H9 (cell line): ENCODE measurements around the gene NCMAP. TPM values are rescaled to one million over a fixed set of nuclear protein-coding genes. Genes with fewer than 3 reads are reported as not detected.

Source experiments
- DNase-seq: peaks from one replicate; pipeline ENCODE4 v3.0.0-alpha.2; 2017
- H2AFZ ChIP-seq: one replicate; pipeline ENCODE4 v1.6.1; 2013; ENCODE audit warnings: mild to moderate bottlenecking, low read length, control low read depth, moderate library complexity
- H2AK5ac ChIP-seq: 2 replicates; pipeline ENCODE4 v1.6.1; 2013; ENCODE audit warnings: low read length, control low read depth, mixed read lengths; ENCODE audit not compliant: insufficient read length
- H2BK120ac ChIP-seq: one replicate; pipeline ENCODE4 v1.6.1; 2013; ENCODE audit warnings: low read depth, mild to moderate bottlenecking, low read length, control low read depth, inconsistent platforms; ENCODE audit not compliant: poor library complexity, severe bottlenecking
- H2BK12ac ChIP-seq: 2 replicates; pipeline ENCODE4 v1.6.1; 2013; ENCODE audit warnings: low read length, control low read depth, mixed read lengths, low read depth; ENCODE audit not compliant: insufficient read length
- H2BK15ac ChIP-seq: 2 replicates; pipeline ENCODE4 v1.6.1; 2013; ENCODE audit warnings: low read depth, low read length, control low read depth
- H2BK20ac ChIP-seq: one replicate; pipeline ENCODE4 v1.6.1; 2013; ENCODE audit warnings: low read depth, mild to moderate bottlenecking, low read length, control low read depth, inconsistent platforms; ENCODE audit not compliant: poor library complexity, severe bottlenecking
- H2BK5ac ChIP-seq: 2 replicates; pipeline ENCODE4 v1.6.1; 2013; ENCODE audit warnings: low read length, control low read depth, mixed read lengths; ENCODE audit not compliant: insufficient read length
- H3K14ac ChIP-seq: 2 replicates; pipeline ENCODE4 v1.6.1; 2013; ENCODE audit warnings: low read length, control low read depth; ENCODE audit not compliant: insufficient read depth
- H3K18ac ChIP-seq: 2 replicates; pipeline ENCODE4 v1.6.1; 2013; ENCODE audit warnings: low read depth, mild to moderate bottlenecking, mixed read lengths, low read length, control low read depth; ENCODE audit not compliant: insufficient read length
- H3K23ac ChIP-seq: 2 replicates; pipeline ENCODE4 v1.6.1; 2013; ENCODE audit warnings: low read length, control low read depth, mixed read lengths, low read depth; ENCODE audit not compliant: insufficient read length
- H3K23me2 ChIP-seq: 2 replicates; pipeline ENCODE4 v1.6.1; 2013; ENCODE audit warnings: low read depth, mild to moderate bottlenecking, mixed read lengths, low read length, control low read depth; ENCODE audit not compliant: insufficient read length, poor library complexity, severe bottlenecking
- H3K27ac ChIP-seq: 2 replicates; pipeline ENCODE4 v1.5.1; 2013; ENCODE audit warnings: low read length, control low read depth, mixed read lengths, low read depth; ENCODE audit not compliant: insufficient read length
- H3K27me3 ChIP-seq: 2 replicates; pipeline ENCODE4 v1.6.1; 2013; ENCODE audit warnings: low read length, control low read depth, inconsistent platforms; ENCODE audit not compliant: insufficient read depth
- H3K4ac ChIP-seq: 2 replicates; pipeline ENCODE4 v1.6.1; 2013; ENCODE audit warnings: low read depth, mild to moderate bottlenecking, control low read depth, inconsistent platforms, low read length, moderate library complexity
- H3K4me1 ChIP-seq: 2 replicates; pipeline ENCODE4 v1.6.1; 2013; ENCODE audit warnings: low read length, control low read depth, inconsistent platforms; ENCODE audit not compliant: insufficient read depth
- H3K4me2 ChIP-seq: 2 replicates; pipeline ENCODE4 v1.6.1; 2013; ENCODE audit warnings: low read length, control low read depth, mixed read lengths; ENCODE audit not compliant: insufficient read length, insufficient read depth
- H3K56ac ChIP-seq: 2 replicates; pipeline ENCODE4 v1.6.1; 2013; ENCODE audit warnings: low read depth, mild to moderate bottlenecking, mixed read lengths, low read length, control low read depth; ENCODE audit not compliant: insufficient read length
- H3K79me1 ChIP-seq: 2 replicates; pipeline ENCODE4 v1.6.1; 2013; ENCODE audit warnings: low read depth, mild to moderate bottlenecking, moderate library complexity, low read length, control low read depth, inconsistent platforms; ENCODE audit not compliant: insufficient read depth, poor library complexity, severe bottlenecking
- H3K79me2 ChIP-seq: 2 replicates; pipeline ENCODE4 v1.6.1; 2013; ENCODE audit warnings: low read length, control low read depth, inconsistent platforms; ENCODE audit not compliant: insufficient read depth
- H3K9ac ChIP-seq: 2 replicates; pipeline ENCODE4 v1.6.1; 2013; ENCODE audit warnings: low read length, control low read depth, mixed read lengths; ENCODE audit not compliant: insufficient read length; ENCODE audit errors: extremely low read depth
- H3K9me3 ChIP-seq: one replicate; pipeline ENCODE4 v1.6.1; 2013; ENCODE audit warnings: low read depth, low read length, inconsistent platforms; ENCODE audit not compliant: control insufficient read depth
- H3T11ph ChIP-seq: one replicate; pipeline ENCODE4 v1.6.1; 2013; ENCODE audit warnings: mild to moderate bottlenecking, low read length, control low read depth, inconsistent platforms
- H4K20me1 ChIP-seq: one replicate; pipeline ENCODE4 v1.6.1; 2013; ENCODE audit not compliant: control insufficient read depth, insufficient read length, insufficient read depth
- H4K5ac ChIP-seq: 2 replicates; pipeline ENCODE4 v1.6.1; 2013; ENCODE audit warnings: low read depth, mild to moderate bottlenecking, mixed read lengths, low read length, control low read depth; ENCODE audit not compliant: insufficient read length
- H4K8ac ChIP-seq: replicated peaks from 2 replicates; pipeline ENCODE4 v1.6.1; 2013; ENCODE audit warnings: low read length, control low read depth, mixed read lengths, low read depth; ENCODE audit not compliant: insufficient read length
- H4K91ac ChIP-seq: 2 replicates; pipeline ENCODE4 v1.6.1; 2013; ENCODE audit warnings: low read depth, mild to moderate bottlenecking, moderate library complexity, mixed read lengths, low read length, control low read depth; ENCODE audit not compliant: insufficient read length
- H3K27ac Mint-ChIP-seq, 3 experiments: 2 replicates in 2 of 3; 3 replicates in 1 of 3; pipeline ENCODE4 v1.8.0; 2020 to 2021; ENCODE audit warnings: mixed read lengths in 3 of 3, mild to moderate bottlenecking in 1 of 3, moderate library complexity in 1 of 3
- H3K27me3 Mint-ChIP-seq: 2 replicates; pipeline ENCODE4 v1.8.0; 2021; ENCODE audit warnings: low read depth, mild to moderate bottlenecking, moderate library complexity, mixed read lengths
- H3K36me3 Mint-ChIP-seq, 3 experiments: 2 replicates in 2 of 3; 3 replicates in 1 of 3; pipeline ENCODE4 v1.8.0; 2020 to 2021; ENCODE audit warnings: low read depth in 3 of 3, mixed read lengths in 3 of 3; ENCODE audit not compliant: insufficient read depth in 1 of 3
- H3K4me1 Mint-ChIP-seq, 2 experiments: 2 replicates each; pipeline ENCODE4 v1.8.0; 2020; ENCODE audit warnings: mixed read lengths in 2 of 2
- H3K4me3 Mint-ChIP-seq, 2 experiments: 2 replicates in 1 of 2; 3 replicates in 1 of 2; pipeline ENCODE4 v1.8.0; 2020 to 2021; ENCODE audit warnings: mild to moderate bottlenecking in 2 of 2, mixed read lengths in 2 of 2, moderate library complexity in 1 of 2
- H3K9me3 Mint-ChIP-seq, 2 experiments: 2 replicates in 1 of 2; 3 replicates in 1 of 2; pipeline ENCODE4 v1.8.0; 2020; ENCODE audit warnings: mild to moderate bottlenecking in 2 of 2, mixed read lengths in 2 of 2, moderate library complexity in 1 of 2
- CTCF ChIP-seq: fragments of 200-600 bp; sonication (generic); conservative IDR thresholded peaks from 3 replicates; pipeline ENCODE4 v1.8.0; 2021; ENCODE audit warnings: antibody characterized with exemption, mild to moderate bottlenecking
- WGBS: extraction: QIAGEN DNeasy Blood & Tissue Kit; methylation state at CpG from one replicate; pipeline ENCODE4 v1.1.7; 2013; ENCODE audit warnings: missing lambda C conversion rate, low lambda C conversion rate, mixed read lengths; ENCODE audit not compliant: insufficient read length; ENCODE audit errors: extremely low coverage; 5-methylcytosine and 5-hydroxymethylcytosine counted together
- total RNA-seq: library from RNA; stranded (reverse); gene quantifications from 2 replicates; pipeline ENCODE4 v1.2.1, GENCODE V29; 2021

The NCMAP gene
- total RNA-seq, 1 experiment from 2014 or later, result 0.35 TPM

DNA sequence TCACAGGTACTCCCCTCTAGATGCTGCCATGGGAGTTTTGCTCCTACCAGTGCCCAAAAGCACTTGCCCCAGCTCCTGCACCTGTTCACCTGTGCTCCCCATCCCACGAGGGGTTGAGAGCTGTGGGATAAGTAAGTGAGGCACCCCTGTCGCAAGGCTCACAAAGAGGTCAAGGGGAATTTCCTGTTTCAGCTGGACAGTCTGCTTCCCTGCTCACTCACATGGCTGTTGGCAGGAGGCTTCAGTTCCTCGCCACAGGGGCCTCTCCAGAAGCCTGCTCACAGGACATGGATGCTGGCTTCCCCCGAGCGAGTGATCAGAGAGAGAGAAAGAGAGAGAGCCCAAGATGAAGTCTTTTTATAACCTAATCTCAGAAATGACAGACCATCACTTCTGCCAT, 8.7 kb upstream of the NCMAP start:
- no peak overlapping the region for H2AFZ ChIP-seq
- H3K56ac ChIP-seq, result no peak overlapping the region
- H2BK5ac ChIP-seq, result no peak overlapping the region
- no peaks in the 10 kb centered on the region for H3K79me2 ChIP-seq
- H3K4me1 Mint-ChIP-seq, result peaks cover 11 to 17% of the 10 kb centered on the region in 2 experiments
- no peaks in the 10 kb centered on the region for H3K9me3 ChIP-seq
- H3K14ac ChIP-seq, result no peak overlapping the region
- no peak overlapping the region for H2AK5ac ChIP-seq
- no peak overlapping the region for H2BK12ac ChIP-seq
- no peak for DNase-seq
- H3K36me3 Mint-ChIP-seq, result no peaks in the 10 kb centered on the region
- WGBS, result no CpG with 5 or more reads among the region's 5 CpGs
- H3K4ac ChIP-seq, result no peak overlapping the region
- no peaks in the 10 kb centered on the region for H3K9me3 Mint-ChIP-seq
- H3T11ph ChIP-seq, result no peak overlapping the region
- H2BK20ac ChIP-seq, result no peak overlapping the region
- no peak overlapping the region for H3K27ac ChIP-seq
- H3K23ac ChIP-seq, result no peak overlapping the region
- no peaks in the 10 kb centered on the region for H4K20me1 ChIP-seq
- H2BK120ac ChIP-seq, result no peak overlapping the region
- no peak overlapping the region for H4K5ac ChIP-seq
- H4K91ac ChIP-seq, result no peak overlapping the region
- no peak overlapping the region for H2BK15ac ChIP-seq
- no peak overlapping the region; a peak in 1 of 7 replicates for H3K27ac Mint-ChIP-seq
- H3K27me3 Mint-ChIP-seq, result peaks cover 2% of the 10 kb centered on the region; the same call in 1 of the 2 replicates
- H3K79me1 ChIP-seq, result no peaks in the 10 kb centered on the region
- no peak overlapping the region for H3K18ac ChIP-seq
- no peak overlapping the region for H3K4me2 ChIP-seq
- H4K8ac ChIP-seq, result no peak overlapping the region
- no peak for TF ChIP-seq CTCF
- H3K23me2 ChIP-seq, result no peaks in the 10 kb centered on the region
- no peak overlapping the region for H3K4me3 Mint-ChIP-seq
- no peaks in the 10 kb centered on the region for H3K27me3 ChIP-seq
- 0 out of 2 replicates have a peak, but pooled peaks cover 2% of the 10 kb centered on the region for H3K4me1 ChIP-seq
- H3K9ac ChIP-seq, result no peak overlapping the region
